ENCODE measurements around the gene TMX4. TPM values are rescaled to one million over a fixed set of nuclear protein-coding genes. Genes with fewer than 3 reads are reported as not detected.

TMX4 gene
- total and polyA plus RNA-seq, 2 of the 8 experiments (the other 6 are each of a cell fraction or from before 2014, with no cell fraction given): 2.1 to 7.8 TPM

GRCh38 chr20:7937328-7937727 lies 82.2 kb downstream of the TMX4 start:
- no peak overlapping the region for H4K8ac ChIP-seq (ENCODE audit: extremely low read depth, insufficient read depth, low read length)
- no peak overlapping the region for H2BK15ac ChIP-seq (ENCODE audit: low read length)
- H2BK20ac ChIP-seq (ENCODE audit: low read length): no peak overlapping the region
- no peak overlapping the region for H4K5ac ChIP-seq (ENCODE audit: insufficient read length, low read depth, low read length)
- no peaks in the 10 kb centered on the region; a peak in 1 of 8 replicates for H3K36me3 ChIP-seq (ENCODE audit: control insufficient read depth in 2 of 4, insufficient read depth in 4 of 4, low read length in 3 of 4)
- no peaks in the 10 kb centered on the region for H3K79me1 ChIP-seq (ENCODE audit: low read depth, low read length)
- H2BK120ac ChIP-seq (replicated peaks; ENCODE audit: low read depth, low read length): no peak overlapping the region
- H4K20me1 ChIP-seq (replicated peaks in 1 of 2; ENCODE audit: control insufficient read depth in 1 of 2, insufficient read depth in 2 of 2, low read length in 2 of 2): no peaks in the 10 kb centered on the region
- no peak overlapping the region for H3K56ac ChIP-seq (replicated peaks; ENCODE audit: insufficient read length, low read depth, low read length)
- H3K27ac ChIP-seq (ENCODE audit: low read depth, low read length): no peak overlapping the region
- no peaks in the 10 kb centered on the region for H3K27me3 ChIP-seq (replicated peaks in 1 of 4; ENCODE audit: control insufficient read depth in 3 of 4, extremely low read depth in 1 of 4, insufficient read depth in 3 of 4, low read length in 3 of 4)
- H2BK12ac ChIP-seq (ENCODE audit: low read depth, low read length): no peak overlapping the region
- DNase-seq (ENCODE audit: low read depth in 1 of 2, low spot score in 2 of 2) (no peak), FAIRE-seq (no peak)
- H3K4me3 ChIP-seq (ENCODE audit: extremely low read depth in 1 of 4, insufficient read depth in 2 of 4, low read depth in 3 of 4, low read length in 4 of 4): no peak overlapping the region
- no peak overlapping the region for H2AK5ac ChIP-seq (ENCODE audit: low read depth, low read length)
- peaks cover 2% of the 10 kb centered on the region; the same call in 1 of the 2 replicates for H3K23me2 ChIP-seq (ENCODE audit: low read depth, low read length)
- no peaks in the 10 kb centered on the region for H3K79me2 ChIP-seq (ENCODE audit: control insufficient read depth in 1 of 2, insufficient read depth in 2 of 2, low read length in 2 of 2)
- no peak overlapping the region for H3K9ac ChIP-seq (replicated peaks in 1 of 4; ENCODE audit: extremely low read depth in 1 of 4, low read depth in 3 of 4, low read length in 3 of 4)
- H3K4me2 ChIP-seq (ENCODE audit: insufficient read depth in 1 of 2, low read depth in 2 of 2, low read length in 2 of 2): no peak overlapping the region
- CTCF ChIA-PET (ENCODE audit: partially characterized antibody): interaction anchor here (0.6 to 6.5 kb wide), 21 partner anchors 10 to 1795 kb away, joined by 3 to 53 read pairs (median 5); no protein-coding TSS in a partner anchor
- TF ChIP-seq CBX5 (IDR thresholded peaks at IDR 0.05; ENCODE audit: low read depth, low read length) (no peak), CBX8 (IDR thresholded peaks at IDR 0.05; ENCODE audit: borderline replicate concordance, low read depth, low read length) (no peak), TEAD4 (IDR thresholded peaks at IDR 0.05; ENCODE audit: low read depth, low read length) (no peak), NRF1 (IDR thresholded peaks at IDR 0.05; ENCODE audit: low read depth, low read length) (no peak), GTF2F1 (IDR thresholded peaks at IDR 0.05; ENCODE audit: borderline replicate concordance, low read depth, low read length) (no peak), EGR1 (IDR thresholded peaks at IDR 0.05; ENCODE audit: borderline replicate concordance, low read depth, low read length) (no peak), RAD21 (IDR thresholded peaks at IDR 0.05 in 1 of 2, conservative IDR thresholded peaks at IDR 0.05 in 1 of 2; ENCODE audit: low read depth in 2 of 2, low read length in 2 of 2) (no peak), CTBP2 (IDR thresholded peaks at IDR 0.05; ENCODE audit: borderline replicate concordance, insufficient read depth, insufficient read length, low read length) (no peak)
- H2AFZ ChIP-seq (ENCODE audit: low read length): no peak overlapping the region
- no peak overlapping the region for H3K18ac ChIP-seq (ENCODE audit: extremely low read depth, low read length)
- H2BK5ac ChIP-seq (ENCODE audit: low read depth, low read length): no peak overlapping the region
- H4K91ac ChIP-seq (replicated peaks; ENCODE audit: insufficient read length, low read length): no peak overlapping the region
- no peak overlapping the region for H3K4ac ChIP-seq (replicated peaks; ENCODE audit: insufficient read length, low read depth, low read length)
- H3K9me3 ChIP-seq (ENCODE audit: insufficient read depth in 2 of 2, low read depth in 1 of 2, low read length in 1 of 2): peaks cover 6 to 15% of the 10 kb centered on the region in 2 experiments
- H3K14ac ChIP-seq (ENCODE audit: insufficient read length): no peak overlapping the region
- POLR2A ChIA-PET (ENCODE audit: partially characterized antibody): no interaction called here
- WGBS, 2 experiments (ENCODE audit: extremely low coverage in 1 of 2, insufficient coverage in 1 of 2, insufficient read length in 1 of 2, insufficient replicate concordance in 2 of 2, low coverage in 1 of 2, low lambda C conversion rate in 2 of 2, missing lambda C conversion rate in 1 of 2): 86% methylated on average over 3 of the region's 3 CpGs; no CpG with 5 or more reads in 1 of the 2 experiments
- no peaks in the 10 kb centered on the region for H3K4me1 ChIP-seq (replicated peaks in 1 of 4; ENCODE audit: control insufficient read depth in 3 of 4, insufficient read depth in 4 of 4, low read length in 3 of 4)
- no peak overlapping the region for H3K23ac ChIP-seq (ENCODE audit: insufficient read length)

All from H1 (cell line).